ENCODE data around the gene NOTUM.
"Not testable (repeated sequence)": the region's sequence is repeated elsewhere in the genome, so short reads cannot be mapped to it uniquely, and the experiment has no call there.

NOTUM gene

DNA sequence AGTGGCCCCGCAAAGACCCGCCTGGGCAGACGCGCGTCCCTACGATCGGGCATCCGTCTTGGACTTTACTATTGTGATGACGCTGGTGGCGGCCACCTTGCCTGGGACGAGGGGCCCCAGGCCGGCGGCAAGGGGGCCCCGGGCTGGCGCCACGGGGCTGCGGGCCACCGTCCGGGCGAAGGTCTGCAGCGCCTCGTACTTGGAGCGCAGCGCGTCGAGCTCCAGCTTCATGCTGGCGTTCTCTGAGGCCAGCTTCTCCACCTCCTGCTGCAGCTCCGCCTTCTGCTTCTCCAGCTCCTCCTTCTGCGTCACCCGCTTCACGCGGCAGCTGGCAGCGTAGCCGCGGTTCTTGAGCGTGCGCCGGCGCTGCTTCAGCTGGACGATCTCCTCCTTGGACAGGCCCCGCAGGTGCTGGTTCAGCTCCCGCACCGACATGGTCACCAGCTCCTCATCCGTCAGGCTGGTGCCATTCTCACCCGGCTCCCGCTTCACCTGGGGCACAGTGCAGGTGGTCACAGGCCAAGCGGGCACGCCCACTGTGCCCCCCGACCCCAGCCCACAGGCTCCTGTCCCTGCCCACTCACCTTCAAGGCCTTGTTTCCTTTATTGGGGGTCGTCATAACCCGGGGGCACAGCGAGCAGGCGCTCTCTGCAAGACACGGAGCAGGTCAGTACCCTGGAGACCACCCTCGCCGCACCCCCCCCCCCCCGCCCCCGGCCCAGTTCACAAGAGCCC, 38.3 kb downstream of the NOTUM start:
- DNase-seq = no peak

DNA sequence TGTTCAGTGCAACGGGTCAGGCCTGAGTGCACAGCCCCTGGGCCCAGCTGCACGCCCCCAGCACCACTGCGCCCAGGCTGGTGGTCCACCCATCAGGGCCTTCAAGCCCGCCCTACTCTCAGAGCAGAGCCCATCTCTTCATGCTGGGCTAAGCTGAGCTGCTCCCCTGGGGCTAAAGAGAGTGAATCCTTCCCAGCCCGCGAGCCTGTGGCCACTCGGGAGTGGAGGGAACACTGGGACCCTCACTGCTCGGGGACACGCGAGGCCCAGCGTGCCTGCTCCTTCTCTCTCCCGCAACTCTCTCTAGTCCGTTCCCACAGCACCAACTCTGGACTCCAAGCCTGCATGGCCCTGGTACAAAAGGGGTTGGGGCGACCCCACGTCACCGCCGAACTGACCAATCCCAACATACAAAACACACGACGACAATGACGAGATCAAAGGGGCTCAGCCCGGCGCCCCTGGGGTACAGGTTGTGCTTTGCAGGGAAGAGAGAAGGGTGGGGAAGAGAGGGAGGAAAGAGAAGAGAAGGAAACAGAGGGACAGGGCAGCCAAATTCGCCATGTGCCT, 38.9 kb downstream of the NOTUM start:
- DNase-seq = no peak

DNA sequence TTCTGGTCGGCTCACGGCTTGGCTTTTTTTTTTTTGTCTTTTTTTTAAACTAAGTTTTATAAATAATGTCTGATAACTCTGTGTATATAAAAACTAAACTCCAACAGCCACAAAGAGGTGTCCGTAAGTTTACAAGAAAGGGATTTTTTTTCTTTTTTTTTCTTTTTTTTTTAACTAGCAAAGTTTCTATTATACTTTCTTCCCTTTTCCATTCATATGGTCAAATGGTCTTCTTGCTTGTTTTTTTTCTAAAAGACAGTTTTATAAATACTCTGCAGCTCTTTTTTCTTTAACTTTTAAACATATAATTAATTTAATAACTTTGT, 39.5 kb downstream of the NOTUM start:
- no peak for DNase-seq

DNA sequence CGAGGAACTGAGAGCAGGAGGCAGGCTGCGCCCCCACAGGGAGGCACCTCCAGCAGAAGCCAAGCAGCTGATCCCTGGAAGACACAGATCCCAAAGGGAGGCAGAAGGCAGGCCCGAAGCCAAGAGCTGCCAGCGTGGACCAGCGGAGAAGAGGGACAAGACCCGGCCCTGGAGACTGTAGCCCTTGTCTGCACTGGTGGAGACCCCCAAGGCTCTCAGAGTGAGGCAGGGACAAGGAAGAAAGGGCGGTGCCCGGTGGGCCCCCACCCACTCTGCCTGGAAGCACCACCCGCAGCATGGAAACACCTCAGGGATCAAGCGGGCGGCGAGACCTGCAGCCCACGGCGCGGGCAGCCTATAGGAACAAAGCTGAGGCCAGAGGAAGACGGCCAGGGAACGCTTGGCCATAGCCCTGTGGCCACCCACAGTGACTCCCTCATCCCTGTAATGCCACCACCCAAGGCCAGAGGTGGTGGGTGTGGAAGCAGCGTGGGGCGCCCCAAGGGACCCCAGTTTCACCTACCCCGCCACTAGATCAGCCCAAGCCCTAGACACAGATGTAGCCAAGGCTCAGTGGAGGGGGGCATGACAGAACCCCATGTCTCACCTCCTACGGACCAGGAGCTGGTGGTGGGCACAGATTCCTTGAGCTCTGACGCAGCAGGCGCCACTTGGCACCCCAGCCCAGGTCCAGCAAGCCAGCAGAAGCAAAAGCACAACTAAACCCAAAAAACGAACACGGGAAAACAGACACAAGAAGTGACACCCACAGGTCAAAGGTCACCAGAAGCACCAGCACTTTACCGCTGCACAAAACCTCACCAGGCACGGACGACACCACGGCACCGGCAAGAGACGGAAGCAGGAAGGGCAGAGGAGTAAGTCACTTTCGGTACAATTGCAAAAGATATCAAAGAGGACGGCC, 40.1 kb downstream of the NOTUM start:
- DNase-seq = no peak

DNA sequence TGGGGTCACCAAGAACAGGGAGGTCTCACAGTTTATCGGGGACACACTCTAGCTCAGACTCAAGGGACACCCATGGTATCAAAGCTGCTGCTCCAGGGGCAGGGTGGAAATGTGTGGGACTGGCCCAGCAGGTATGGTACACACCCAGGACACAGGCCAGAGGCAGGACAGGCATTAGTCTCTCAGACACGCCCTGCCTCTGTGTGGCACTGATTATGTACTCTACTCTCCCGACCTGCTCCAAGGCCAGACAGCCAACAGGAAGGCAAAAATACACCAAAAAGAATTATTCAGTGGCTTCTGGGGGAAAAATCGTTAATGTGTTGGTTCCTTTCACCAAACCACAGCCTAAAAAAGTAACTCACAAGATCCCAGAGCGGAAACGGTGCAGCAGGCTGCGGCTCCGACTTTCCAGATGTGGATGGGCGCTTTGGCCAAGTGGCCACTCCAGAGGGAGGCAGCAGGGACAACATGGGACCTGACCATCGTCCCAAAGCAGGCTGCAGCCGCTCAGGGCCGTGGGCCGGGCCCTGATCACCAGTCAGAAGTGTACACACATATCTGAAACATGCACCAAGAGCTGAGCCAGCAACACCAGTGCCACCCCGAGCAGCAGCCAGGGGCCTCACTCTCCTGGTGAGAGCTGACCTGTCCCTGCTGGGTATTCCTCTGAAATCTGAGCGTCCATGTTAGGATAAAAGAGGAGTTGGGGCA, 42.0 kb downstream of the NOTUM start:
- DNase-seq = no peak

DNA sequence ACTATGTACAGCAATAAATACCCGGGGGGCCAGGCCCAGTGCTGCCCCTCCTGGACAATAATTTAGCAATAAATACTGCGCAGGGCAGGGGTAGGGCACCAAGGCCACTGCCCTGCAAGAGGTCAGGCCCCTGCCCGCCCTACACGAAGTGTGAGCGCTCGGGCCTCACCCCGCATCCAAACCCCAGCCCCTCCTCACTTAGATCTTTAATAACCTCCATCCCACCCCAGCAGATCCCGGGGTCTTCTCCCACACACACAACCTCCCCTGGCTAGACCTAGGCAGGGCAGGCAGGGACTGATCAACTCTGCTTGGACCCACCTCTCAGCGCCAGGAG, 42.7 kb downstream of the NOTUM start:
- not testable (repeated sequence) for DNase-seq

DNA sequence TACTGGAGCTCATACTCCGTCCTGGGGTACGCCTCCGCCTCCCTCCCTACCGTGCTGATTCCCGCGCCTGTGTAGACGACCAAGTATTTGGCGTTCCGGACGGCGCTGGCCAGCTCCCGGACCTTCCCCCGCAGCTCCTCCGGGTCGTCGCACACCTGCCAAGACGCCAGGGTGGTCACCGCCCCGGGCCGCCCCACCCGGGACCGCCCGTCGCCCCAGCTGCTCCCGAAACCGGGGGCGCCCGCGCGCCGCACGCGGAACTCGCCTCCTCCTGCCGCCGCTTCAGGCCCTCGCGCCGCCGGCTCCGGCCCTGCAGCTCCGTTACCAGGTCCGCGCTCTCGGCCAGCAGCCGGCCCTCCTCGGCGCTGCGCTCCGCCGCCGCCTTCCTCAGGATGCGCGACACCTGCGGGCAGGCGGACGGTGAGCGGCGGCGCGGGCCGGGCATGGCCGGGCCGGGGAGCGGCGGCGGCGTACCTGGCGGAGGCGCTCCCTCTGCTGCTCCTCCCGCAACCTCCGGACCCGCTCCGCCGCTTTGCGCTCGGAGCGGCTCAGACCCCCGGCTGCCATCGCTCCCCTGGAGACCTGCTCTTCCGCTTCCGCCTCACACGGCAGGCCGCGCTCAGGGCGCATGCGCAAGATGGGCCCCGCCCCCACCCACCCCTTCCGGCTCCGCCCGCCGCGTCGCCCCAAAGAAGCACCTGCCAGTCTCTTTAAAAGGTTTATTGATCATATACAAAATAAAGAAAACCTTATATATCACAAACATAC, 43.2 kb downstream of the NOTUM start, which contains the start of gene SIRT7:
SIRT7 (minus strand) TSS at position 612 of the 768 bp plus-strand sequence; CDS start at position 567, 45 bp downstream.
- DNase-seq = peak; percentile 90

DNA sequence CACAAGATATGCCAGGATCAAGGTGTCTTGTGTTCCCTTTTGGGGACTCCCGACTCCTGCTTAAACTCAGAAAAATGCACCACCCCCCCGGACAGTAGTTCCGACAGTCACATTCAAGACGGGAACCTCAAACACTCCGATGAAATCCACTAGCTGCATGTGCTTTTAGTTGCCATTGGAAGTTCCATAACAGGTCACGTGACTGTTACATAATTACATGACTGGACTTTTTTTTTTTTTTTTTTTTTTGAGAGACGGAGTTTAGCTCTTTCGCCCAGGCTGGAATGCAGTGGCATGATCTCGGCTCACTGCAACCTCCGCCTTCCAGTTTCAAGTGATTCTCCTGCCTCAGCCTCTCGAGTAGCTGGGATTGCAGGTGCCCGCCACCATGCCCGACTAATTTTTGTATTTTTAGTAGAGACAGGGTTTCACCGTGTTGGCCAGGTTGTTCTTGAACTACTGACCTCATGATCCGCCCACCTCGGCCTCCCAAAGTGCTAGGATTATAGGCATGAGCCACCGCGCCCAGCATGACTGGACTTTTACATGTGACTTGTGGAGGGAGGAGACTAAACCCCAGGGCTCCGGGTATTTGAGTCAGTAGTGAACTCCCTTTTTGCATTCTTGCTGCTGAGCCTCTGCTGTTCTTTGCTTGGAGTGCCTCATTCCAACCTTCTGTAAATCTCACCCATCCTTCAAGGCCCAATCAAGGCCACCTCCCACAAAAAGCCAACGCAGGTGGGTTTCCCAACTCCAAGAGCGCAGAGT, 44.6 kb downstream of the NOTUM start:
- DNase-seq = no peak

DNA sequence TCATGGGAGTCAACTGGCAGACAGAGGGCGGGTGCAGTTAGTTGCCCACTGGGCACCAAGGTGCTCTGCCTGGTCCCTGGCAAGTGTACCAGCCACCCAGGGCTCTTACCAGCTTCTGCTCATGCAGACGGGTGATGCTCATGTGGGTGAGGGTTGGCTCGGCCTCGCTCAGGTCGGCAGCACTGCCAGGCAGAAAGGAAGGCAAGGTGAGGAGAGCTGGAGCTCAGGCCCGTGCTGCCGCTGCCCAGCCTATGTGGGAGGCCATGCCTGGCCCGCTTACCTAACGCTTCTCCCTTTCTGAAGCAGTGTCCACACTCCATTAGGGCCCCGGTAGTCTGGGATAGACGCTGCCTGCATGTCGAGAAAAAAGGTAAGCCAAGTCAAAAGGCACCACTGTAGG, 45.7 kb downstream of the NOTUM start:
- no peak for DNase-seq

DNA sequence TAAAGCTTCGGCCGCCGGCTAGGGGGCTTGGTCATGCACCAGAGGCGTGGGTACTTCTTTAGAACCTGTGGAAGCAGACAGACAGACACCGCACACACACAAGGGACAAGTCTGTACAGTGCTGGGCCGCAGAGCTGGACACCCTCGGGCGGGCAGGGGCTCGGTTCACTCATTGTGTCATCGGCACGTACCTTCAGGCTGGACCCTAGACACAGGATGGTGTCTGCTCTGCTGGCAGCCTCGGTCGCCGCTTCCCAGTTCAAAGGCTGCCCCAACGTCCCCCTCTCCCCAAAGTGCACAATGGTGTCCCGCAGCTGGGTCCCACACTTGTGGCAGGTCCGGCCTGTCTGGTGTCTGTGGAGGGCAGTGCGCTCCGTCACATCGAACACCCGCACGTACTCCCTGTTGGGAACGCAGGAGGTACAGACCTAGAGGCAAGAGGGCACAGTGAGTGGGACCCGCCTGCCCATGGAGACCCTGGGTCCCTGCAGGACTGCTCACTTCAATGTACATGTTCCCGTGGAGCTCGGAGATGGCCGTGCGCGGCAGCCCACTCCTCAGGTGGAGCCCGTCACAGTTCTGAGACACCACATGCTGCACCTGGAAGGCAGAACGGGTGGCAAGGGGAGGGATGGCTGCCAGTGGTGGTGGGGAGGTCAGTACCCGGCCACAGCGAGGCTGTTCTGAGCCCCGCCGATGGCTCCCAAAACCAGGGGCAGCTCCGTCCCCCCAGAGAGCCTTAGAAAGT, 46.7 kb downstream of the NOTUM start:
- no peak for DNase-seq

DNA sequence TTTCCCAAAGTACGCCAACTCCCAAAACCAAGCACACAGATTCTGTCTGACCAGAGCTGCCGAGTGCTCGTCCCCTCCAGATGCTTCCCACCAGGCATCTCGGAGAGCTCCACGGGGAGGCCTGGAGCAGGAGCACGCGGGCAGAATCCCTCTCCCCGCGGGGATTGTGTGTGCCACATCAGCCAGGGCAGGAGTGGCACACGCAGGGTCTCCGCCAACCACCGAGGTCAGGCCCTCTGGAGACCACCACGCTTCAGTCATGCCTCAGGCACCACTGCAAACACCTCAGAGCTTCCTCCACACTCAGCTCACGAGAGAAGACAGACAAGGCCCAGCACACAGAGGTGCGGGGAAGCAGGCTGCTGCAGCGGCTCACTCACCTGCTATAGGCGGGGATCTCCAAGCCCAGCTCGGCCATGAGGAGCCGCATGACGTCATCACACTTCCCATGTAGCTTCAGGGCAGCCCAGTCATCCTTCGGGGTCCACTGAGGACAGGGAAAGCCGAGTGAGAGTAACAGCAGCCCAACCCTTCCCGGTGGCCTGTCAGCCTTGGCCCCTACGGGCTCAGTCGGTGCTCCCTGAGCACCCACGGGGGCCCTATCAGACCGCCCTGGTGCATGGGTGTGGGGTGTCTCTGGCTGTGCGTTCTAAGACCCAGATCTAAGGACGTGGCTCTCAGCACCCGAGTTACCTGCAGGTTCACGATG, 47.4 kb downstream of the NOTUM start:
- DNase-seq = no peak

DNA sequence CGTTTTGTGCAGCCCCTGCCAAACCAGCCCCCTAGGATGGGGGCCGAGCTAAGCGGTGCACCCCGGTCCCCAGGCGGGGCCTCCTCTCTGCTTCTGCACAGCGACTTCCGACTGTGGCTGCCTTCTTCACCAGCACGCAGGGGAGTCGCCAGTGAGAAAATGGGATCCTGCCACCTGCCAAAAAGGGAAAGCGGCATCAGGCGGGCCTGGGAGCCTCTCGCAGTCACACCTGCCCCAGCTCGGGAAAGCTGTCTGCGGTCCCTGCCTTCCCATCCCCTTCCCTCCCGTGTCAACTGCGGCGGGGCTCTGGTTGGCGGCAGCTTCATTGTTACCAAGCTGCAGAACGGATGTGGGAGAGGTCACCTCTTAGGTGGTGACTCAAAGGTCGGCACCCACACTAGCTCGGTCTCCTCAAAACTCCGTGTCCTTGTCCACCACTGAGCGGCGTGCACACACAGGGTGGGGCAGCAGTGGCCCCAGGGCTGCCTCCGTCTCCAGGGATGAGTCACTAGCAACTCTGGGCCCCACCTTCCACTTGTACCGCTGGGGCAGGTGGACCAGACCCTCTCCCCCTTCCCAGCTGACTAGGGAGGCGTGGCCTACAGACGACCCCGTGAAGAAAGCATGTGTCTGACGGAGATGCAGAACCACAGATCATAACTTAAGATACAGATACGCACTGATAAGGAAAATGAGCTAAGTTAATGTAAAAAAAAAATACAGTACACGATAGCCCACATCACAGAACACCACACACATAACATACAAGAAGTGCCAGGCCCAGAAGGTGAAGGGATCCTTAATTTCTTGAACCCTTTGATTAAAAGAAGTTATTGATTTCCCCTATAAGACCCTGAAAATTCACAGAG, 48.3 kb downstream of the NOTUM start:
- no peak for DNase-seq

DNA sequence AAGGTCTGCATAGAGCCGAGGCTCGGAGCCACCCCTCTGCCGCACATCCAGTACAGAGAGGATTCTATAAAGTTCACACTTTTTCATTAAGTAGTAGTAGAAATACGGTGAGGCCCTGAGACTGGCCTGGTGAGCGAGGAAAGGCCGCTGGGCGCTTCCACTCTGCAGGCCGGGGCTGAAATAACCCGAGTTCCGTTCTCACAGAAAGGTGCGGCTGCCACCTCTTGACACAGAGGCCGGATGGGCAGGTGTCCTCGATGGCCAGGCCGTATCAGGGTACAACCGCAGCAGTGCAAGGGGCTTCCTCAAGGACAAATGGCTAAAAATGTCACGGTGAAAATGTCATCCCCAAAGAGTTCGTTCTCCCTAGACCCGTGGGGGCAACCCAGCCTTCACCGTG, 49.0 kb downstream of the NOTUM start:
- no peak for DNase-seq

DNA sequence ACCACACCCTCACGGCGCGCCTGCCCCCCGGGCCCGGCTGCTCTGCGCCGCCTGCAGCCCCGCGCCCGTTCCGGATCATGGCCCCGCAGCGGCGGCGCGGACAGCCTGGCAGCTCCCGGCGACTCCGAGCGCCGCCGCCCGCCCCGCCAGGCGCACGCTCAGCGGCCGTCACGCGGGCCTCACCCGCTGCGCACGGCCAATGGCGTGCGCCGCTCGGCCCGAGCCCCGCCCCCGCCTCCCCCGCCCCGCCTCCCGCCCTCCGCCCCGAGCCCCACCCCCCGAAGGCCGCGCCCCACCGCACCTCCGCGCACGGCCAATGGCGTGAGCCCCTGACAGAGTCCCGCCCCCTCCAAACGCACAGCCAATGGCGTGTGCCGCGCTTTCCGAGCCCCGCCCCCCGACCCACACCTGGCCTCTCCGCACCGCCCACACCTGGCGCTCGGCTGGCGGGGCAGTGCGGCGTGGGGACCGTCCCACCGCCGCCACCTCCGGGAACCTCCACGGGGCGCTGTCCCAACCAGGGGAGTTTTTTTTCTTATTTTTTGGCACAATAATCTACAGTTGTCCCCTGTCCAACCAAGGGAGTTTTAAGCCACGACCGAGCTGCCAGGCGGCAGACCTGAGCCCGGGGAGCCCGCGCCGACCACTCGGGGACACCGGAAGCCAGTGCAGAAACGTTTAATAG, 49.6 kb downstream of the NOTUM start, which contains the start of gene PCYT2:
PCYT2 (minus strand) TSS at position 123 of the 685 bp plus-strand sequence; CDS start at position 79, 44 bp downstream.
- peak; percentile 96 for DNase-seq

DNA sequence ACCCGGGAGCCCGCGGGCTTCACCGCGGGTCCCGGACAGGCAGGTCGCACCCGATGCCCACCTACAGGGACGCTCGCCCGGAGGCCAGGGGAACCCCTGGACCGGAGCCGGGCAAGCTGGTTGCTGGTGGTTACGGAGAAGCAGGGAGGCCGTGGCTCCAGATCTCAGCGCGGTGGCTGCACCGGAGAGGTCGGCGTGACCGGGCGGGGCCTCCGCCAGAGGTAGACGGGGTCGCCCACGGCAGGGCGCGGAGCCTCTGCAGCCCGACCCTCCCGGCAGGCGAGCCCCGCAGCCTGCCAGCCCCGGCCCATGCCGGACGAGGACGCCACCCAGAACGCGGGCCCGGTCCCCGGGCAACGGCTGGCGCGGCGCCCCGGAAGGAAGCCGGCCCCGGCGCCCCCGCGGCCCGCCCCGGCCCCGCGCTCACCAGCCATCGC, 50.1 kb downstream of the NOTUM start:
- no peak for DNase-seq

DNA sequence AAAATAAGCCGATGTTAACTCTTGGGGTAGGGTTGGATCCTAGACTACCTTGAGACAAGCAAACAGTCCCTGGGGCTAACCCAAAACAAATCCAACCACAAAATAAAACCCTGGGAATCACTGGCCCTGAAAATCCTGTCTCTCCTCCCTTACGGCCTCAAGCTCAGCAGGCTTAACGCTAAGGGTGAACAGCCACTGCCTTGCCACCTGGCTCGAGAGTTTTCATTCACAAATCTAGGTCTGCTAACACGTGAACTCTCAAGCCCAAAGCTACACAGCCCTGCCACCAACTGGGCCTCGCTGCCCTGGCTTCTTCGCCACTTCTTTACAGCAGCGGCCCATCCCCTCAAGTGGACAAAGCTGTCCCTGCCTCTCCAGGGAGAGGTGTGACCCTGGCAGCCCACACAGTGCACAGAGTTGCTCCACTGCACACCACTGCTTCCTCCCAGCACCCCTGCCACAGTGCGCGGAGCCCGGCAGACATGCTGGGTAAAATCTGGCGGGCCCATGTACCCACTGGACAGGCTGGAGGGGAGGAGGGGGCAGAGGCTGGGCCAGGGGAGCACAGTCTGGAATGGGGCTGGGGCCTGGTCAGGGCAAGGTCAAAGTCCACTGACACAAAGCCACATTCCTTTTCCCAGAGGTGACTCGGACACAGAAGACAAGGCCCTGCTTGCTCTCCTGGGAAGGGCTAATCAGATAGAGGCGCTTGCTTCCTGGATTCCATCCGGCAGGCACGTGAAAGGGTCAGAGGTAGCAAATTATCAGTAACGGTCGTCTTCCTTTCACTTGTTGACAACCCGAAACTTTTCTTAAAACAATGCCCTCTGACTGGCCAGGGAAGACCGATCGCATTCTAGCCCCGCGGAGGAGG, 50.8 kb downstream of the NOTUM start:
- DNase-seq = no peak

DNA sequence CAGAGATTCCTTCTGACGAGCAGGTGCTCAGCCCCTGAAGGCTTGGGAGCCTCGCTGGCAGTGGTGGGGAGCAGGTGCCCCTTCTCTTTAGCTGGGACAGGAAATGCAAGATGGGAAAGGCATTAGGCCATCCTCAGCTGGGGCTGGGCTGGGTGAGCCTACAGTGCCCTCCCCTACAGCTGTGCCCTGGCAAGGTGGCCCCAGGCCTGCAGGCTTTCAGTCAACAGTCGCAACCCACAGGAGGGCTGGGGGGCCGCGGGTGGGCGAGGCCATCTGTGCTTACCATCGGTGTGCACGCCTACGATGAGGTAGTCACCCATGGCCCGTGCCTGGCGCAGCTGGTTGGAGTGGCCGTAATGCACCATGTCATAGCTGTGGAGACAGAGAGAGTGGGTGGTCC, 51.8 kb downstream of the NOTUM start:
- DNase-seq = no peak
